ENCODE data around the gene GRPEL1. TPM values are rescaled to one million over a fixed set of nuclear protein-coding genes. Genes with fewer than 3 reads are reported as not detected.

The GRPEL1 gene
- total and polyA plus RNA-seq, 4 donors: 9.8 to 98.1 (median 40.2) TPM

DNA sequence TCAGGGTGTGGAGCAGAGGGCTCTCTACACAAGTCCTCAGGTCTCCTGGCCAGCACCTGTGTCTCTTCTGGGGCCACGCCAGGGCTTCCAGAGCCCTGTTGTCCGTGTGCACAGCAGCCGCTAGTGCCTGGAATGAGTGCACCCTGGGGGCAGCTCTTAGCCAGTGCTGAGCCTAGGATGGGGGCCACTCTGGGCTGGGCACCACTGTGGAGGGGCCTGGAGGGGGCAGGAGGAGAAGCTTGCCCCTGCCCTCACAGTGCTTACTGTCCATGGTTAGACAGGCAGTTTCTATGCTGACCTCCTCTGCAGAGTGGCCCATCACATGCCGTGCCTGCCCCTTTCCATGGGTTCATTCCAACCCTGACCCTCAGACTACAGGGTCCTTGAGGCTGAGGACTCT lies 42.7 kb upstream of the GRPEL1 start:
- Histone ChIP-seq H3K4me1 (ENCODE audit: control insufficient read depth in 4 of 4, insufficient read depth in 4 of 4, low read length in 3 of 4) (no peaks in the 10 kb centered on the region), H3K9me3 (ENCODE audit: control insufficient read depth in 4 of 4, low read length in 3 of 4) (no peaks in the 10 kb centered on the region), H3K4me3 (ENCODE audit: low read depth in 1 of 3, low read length in 3 of 3) (no peak overlapping the region), H3K36me3 (ENCODE audit: control insufficient read depth in 4 of 4, insufficient read depth in 3 of 4, low read depth in 1 of 4, low read length in 3 of 4) (no peaks in the 10 kb centered on the region), H3K27me3 (ENCODE audit: control insufficient read depth in 4 of 4, insufficient read depth in 4 of 4, low read length in 3 of 4) (no peaks in the 10 kb centered on the region), H3K27ac (ENCODE audit: low read depth in 1 of 2, low read length in 2 of 2) (no peak overlapping the region), H3K9ac (ENCODE audit: low read depth in 1 of 2, low read length in 2 of 2) (no peak overlapping the region)
- no peak for TF ChIP-seq RAD21 (IDR thresholded peaks at IDR 0.05)
- no peak for TF ChIP-seq RXRA (IDR thresholded peaks at IDR 0.05)
- no peak for TF ChIP-seq HNF4G (IDR thresholded peaks at IDR 0.05)
- no peak for TF ChIP-seq SP1 (IDR thresholded peaks at IDR 0.05)
- TF ChIP-seq, protein P1, sequence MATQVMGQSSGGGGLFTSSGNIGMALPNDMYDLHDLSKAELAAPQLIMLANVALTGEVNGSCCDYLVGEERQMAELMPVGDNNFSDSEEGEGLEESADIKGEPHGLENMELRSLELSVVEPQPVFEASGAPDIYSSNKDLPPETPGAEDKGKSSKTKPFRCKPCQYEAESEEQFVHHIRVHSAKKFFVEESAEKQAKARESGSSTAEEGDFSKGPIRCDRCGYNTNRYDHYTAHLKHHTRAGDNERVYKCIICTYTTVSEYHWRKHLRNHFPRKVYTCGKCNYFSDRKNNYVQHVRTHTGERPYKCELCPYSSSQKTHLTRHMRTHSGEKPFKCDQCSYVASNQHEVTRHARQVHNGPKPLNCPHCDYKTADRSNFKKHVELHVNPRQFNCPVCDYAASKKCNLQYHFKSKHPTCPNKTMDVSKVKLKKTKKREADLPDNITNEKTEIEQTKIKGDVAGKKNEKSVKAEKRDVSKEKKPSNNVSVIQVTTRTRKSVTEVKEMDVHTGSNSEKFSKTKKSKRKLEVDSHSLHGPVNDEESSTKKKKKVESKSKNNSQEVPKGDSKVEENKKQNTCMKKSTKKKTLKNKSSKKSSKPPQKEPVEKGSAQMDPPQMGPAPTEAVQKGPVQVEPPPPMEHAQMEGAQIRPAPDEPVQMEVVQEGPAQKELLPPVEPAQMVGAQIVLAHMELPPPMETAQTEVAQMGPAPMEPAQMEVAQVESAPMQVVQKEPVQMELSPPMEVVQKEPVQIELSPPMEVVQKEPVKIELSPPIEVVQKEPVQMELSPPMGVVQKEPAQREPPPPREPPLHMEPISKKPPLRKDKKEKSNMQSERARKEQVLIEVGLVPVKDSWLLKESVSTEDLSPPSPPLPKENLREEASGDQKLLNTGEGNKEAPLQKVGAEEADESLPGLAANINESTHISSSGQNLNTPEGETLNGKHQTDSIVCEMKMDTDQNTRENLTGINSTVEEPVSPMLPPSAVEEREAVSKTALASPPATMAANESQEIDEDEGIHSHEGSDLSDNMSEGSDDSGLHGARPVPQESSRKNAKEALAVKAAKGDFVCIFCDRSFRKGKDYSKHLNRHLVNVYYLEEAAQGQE (IDR thresholded peaks at IDR 0.05): no peak
- WGBS: 87% methylated on average over 4 of the region's 4 CpGs
- DNase-seq (ENCODE audit: low spot score): no peak

DNA sequence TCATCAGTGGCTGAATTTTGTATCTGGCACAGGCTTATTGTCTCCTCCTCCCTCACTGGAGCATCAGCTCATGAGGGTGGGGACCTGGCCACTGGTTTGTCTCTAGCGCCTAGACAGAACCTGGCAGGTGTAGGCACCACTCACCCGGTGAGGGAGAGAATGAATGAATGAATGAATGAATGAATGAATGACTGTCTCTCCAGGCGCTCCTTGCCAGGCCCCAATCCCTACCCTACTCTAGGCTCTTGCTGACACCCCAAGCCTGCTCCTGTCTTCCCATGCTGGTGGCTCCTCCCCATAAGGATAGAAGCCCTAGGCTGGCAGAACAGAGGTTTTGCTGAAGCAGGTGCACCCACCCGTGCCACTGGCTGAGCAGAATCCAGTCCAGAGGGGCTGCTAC lies 41.3 kb upstream of the GRPEL1 start:
- H3K4me1 ChIP-seq (ENCODE audit: control insufficient read depth in 4 of 4, insufficient read depth in 4 of 4, low read length in 3 of 4): peaks cover 0 to 2% (median under 1%) of the 10 kb centered on the region in 4 donors
- no peak for DNase-seq (ENCODE audit: low spot score)
- no peak overlapping the region for H3K4me3 ChIP-seq (ENCODE audit: low read depth in 1 of 3, low read length in 3 of 3)
- no peaks in the 10 kb centered on the region for H3K27me3 ChIP-seq (ENCODE audit: control insufficient read depth in 4 of 4, insufficient read depth in 4 of 4, low read length in 3 of 4)
- WGBS: 88% methylated on average over 4 of the region's 4 CpGs
- no peak for TF ChIP-seq YY1 (IDR thresholded peaks at IDR 0.05)
- TF ChIP-seq, protein P2, sequence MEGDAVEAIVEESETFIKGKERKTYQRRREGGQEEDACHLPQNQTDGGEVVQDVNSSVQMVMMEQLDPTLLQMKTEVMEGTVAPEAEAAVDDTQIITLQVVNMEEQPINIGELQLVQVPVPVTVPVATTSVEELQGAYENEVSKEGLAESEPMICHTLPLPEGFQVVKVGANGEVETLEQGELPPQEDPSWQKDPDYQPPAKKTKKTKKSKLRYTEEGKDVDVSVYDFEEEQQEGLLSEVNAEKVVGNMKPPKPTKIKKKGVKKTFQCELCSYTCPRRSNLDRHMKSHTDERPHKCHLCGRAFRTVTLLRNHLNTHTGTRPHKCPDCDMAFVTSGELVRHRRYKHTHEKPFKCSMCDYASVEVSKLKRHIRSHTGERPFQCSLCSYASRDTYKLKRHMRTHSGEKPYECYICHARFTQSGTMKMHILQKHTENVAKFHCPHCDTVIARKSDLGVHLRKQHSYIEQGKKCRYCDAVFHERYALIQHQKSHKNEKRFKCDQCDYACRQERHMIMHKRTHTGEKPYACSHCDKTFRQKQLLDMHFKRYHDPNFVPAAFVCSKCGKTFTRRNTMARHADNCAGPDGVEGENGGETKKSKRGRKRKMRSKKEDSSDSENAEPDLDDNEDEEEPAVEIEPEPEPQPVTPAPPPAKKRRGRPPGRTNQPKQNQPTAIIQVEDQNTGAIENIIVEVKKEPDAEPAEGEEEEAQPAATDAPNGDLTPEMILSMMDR (IDR thresholded peaks at IDR 0.05; ENCODE audit: low read depth, low read length, missing input control): no peak
- TF ChIP-seq SP1 (IDR thresholded peaks at IDR 0.05): no peak
- TF ChIP-seq HNF4A (conservative IDR thresholded peaks at IDR 0.05): no peak
- TF ChIP-seq RAD21 (IDR thresholded peaks at IDR 0.05): no peak
- TF ChIP-seq JUND (IDR thresholded peaks at IDR 0.05): no peak
- TF ChIP-seq RXRA (IDR thresholded peaks at IDR 0.05): no peak
- TF ChIP-seq, protein P3, sequence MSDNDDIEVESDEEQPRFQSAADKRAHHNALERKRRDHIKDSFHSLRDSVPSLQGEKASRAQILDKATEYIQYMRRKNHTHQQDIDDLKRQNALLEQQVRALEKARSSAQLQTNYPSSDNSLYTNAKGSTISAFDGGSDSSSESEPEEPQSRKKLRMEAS (IDR thresholded peaks at IDR 0.05): no peak
- TF ChIP-seq, protein P1 (IDR thresholded peaks at IDR 0.05): no peak
- no peak for TF ChIP-seq FOXA2 (IDR thresholded peaks at IDR 0.05)
- H3K36me3 ChIP-seq (ENCODE audit: control insufficient read depth in 4 of 4, insufficient read depth in 3 of 4, low read depth in 1 of 4, low read length in 3 of 4): no peaks in the 10 kb centered on the region
- no peak overlapping the region for H3K27ac ChIP-seq (ENCODE audit: low read depth in 1 of 2, low read length in 2 of 2)
- H3K9ac ChIP-seq (ENCODE audit: low read depth in 1 of 2, low read length in 2 of 2): no peak overlapping the region
- no peaks in the 10 kb centered on the region for H3K9me3 ChIP-seq (ENCODE audit: control insufficient read depth in 4 of 4, low read length in 3 of 4)
